ENCODE results near the gene ADAM23.

The ADAM23 gene

DNA sequence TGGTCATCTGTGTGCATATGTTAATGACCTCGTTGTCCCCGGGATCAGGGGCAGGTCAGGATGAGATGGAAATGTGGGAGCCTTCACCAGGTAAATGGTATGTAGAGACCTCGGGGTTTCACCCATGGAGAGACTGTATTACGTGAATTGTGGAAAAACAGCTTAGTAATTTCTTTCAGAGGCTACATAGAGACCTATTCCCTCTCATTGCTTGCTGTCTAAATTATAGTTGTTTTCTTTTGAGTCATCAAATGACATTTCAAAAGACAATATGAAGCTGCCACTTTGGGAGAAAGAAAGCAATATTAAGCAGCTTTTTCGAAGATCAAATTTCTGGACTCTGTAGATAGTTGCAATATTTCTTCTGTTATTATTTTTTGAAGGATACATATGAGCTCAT is 20.4 kb downstream of the ADAM23 start:
- Histone ChIP-seq H3K9ac (ENCODE audit: low read length) (no peak overlapping the region), H3K27ac (ENCODE audit: low read length) (no peak overlapping the region), H3K79me2 (ENCODE audit: low read length) (no peaks in the 10 kb centered on the region), H3K9me3 (ENCODE audit: insufficient read depth, low read length) (no peaks in the 10 kb centered on the region), H3K27me3 (ENCODE audit: low read depth, low read length) (no peaks in the 10 kb centered on the region), H3K4me2 (ENCODE audit: low read length) (no peak overlapping the region), H4K20me1 (ENCODE audit: insufficient read depth, low read length) (no peaks in the 10 kb centered on the region), H3K4me3 (ENCODE audit: low read length) (no peak overlapping the region), H3K36me3 (replicated peaks; ENCODE audit: low read depth, low read length) (peaks cover 8% of the 10 kb centered on the region), H3K4me1 (ENCODE audit: low read length) (peaks cover 11% of the 10 kb centered on the region), H2AFZ (ENCODE audit: low read depth, low read length) (no peak overlapping the region)
- TF ChIP-seq CTCF (IDR thresholded peaks at IDR 0.05; ENCODE audit: low read depth, low read length), result no peak
- no peak for TF ChIP-seq EZH2phosphoT487 (IDR thresholded peaks at IDR 0.05; ENCODE audit: low read depth)

DNA sequence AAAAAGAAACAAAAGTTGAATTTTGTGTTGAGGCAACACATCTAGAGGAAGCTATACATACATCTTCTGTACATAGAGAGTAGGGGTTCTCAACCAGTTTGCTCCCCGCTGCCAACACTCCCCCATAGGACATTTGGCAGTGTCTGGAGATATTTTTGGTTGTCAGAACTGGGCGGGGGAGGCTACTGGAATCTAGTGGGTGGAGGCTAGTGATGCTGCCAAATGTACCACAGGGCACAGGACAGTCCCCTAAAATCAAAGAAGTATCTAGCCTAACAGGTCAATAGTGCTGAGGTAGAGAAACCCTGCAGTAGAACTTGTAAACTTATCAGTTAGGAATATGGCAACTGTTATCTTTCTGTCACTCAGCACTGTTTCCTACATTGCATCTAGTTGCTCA is 21.3 kb downstream of the ADAM23 start:
- TF ChIP-seq EZH2phosphoT487 (IDR thresholded peaks at IDR 0.05; ENCODE audit: low read depth), result no peak
- TF ChIP-seq CTCF (IDR thresholded peaks at IDR 0.05; ENCODE audit: low read depth, low read length), result no peak
- Histone ChIP-seq H3K36me3 (replicated peaks; ENCODE audit: low read depth, low read length) (peaks cover 8% of the 10 kb centered on the region), H2AFZ (ENCODE audit: low read depth, low read length) (no peak overlapping the region), H3K9me3 (ENCODE audit: insufficient read depth, low read length) (no peaks in the 10 kb centered on the region), H3K9ac (ENCODE audit: low read length) (no peak overlapping the region), H3K27me3 (ENCODE audit: low read depth, low read length) (no peaks in the 10 kb centered on the region), H3K4me1 (ENCODE audit: low read length) (peaks cover 11% of the 10 kb centered on the region), H3K27ac (ENCODE audit: low read length) (no peak overlapping the region), H3K4me3 (ENCODE audit: low read length) (no peak overlapping the region), H4K20me1 (ENCODE audit: insufficient read depth, low read length) (no peaks in the 10 kb centered on the region), H3K79me2 (ENCODE audit: low read length) (no peaks in the 10 kb centered on the region), H3K4me2 (ENCODE audit: low read length) (no peak overlapping the region)

GRCh38 chr2:206471524-206472062 is 28.3 kb downstream of the ADAM23 start:
- no peak overlapping the region for H3K27ac ChIP-seq (ENCODE audit: low read length)
- H3K9me3 ChIP-seq (ENCODE audit: insufficient read depth, low read length), result no peaks in the 10 kb centered on the region
- no peak overlapping the region for H2AFZ ChIP-seq (ENCODE audit: low read depth, low read length)
- H3K36me3 ChIP-seq (replicated peaks; ENCODE audit: low read depth, low read length), result no peaks in the 10 kb centered on the region
- H3K79me2 ChIP-seq (ENCODE audit: low read length), result no peaks in the 10 kb centered on the region
- H3K4me2 ChIP-seq (ENCODE audit: low read length), result no peak overlapping the region
- no peaks in the 10 kb centered on the region for H3K27me3 ChIP-seq (ENCODE audit: low read depth, low read length)
- H3K4me1 ChIP-seq (ENCODE audit: low read length), result peaks cover 21% of the 10 kb centered on the region
- no peak overlapping the region for H3K4me3 ChIP-seq (ENCODE audit: low read length)
- H3K9ac ChIP-seq (ENCODE audit: low read length), result no peak overlapping the region
- TF ChIP-seq CTCF (IDR thresholded peaks at IDR 0.05; ENCODE audit: low read depth, low read length) (no peak), EZH2phosphoT487 (IDR thresholded peaks at IDR 0.05; ENCODE audit: low read depth) (no peak)
- H4K20me1 ChIP-seq (ENCODE audit: insufficient read depth, low read length), result no peaks in the 10 kb centered on the region

DNA sequence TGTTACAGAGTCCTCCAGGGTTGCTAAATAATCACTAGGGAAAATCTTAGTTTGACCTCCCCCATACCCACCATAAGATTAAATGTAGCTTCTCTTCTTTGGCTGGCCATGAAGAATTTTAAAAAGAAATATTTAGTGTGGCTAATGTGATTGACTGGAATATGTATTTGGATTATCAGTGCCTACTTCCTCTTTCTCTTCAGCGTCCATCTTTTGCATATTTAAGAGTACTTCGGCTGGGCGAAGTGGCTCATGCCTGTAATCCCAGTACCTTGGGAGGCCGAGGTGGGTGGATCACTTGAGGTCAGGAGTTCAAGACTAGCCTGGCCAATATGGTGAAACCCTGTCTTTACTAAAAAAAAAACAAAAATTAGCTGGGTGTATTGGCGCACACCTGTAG is 28.8 kb downstream of the ADAM23 start:
- no peaks in the 10 kb centered on the region for H3K36me3 ChIP-seq (replicated peaks; ENCODE audit: low read depth, low read length)
- peaks cover 21% of the 10 kb centered on the region for H3K4me1 ChIP-seq (ENCODE audit: low read length)
- H4K20me1 ChIP-seq (ENCODE audit: insufficient read depth, low read length), result no peaks in the 10 kb centered on the region
- H3K27me3 ChIP-seq (ENCODE audit: low read depth, low read length), result no peaks in the 10 kb centered on the region
- no peak overlapping the region for H3K4me2 ChIP-seq (ENCODE audit: low read length)
- no peak overlapping the region for H3K4me3 ChIP-seq (ENCODE audit: low read length)
- no peak overlapping the region for H2AFZ ChIP-seq (ENCODE audit: low read depth, low read length)
- TF ChIP-seq EZH2phosphoT487 (IDR thresholded peaks at IDR 0.05; ENCODE audit: low read depth) (no peak), CTCF (IDR thresholded peaks at IDR 0.05; ENCODE audit: low read depth, low read length) (no peak)
- H3K9ac ChIP-seq (ENCODE audit: low read length), result no peak overlapping the region
- H3K9me3 ChIP-seq (ENCODE audit: insufficient read depth, low read length), result no peaks in the 10 kb centered on the region
- no peaks in the 10 kb centered on the region for H3K79me2 ChIP-seq (ENCODE audit: low read length)
- no peak overlapping the region for H3K27ac ChIP-seq (ENCODE audit: low read length)
